H54 (cell line): ENCODE results near the gene CIAO3.
"Not testable (repeated sequence)": the region's sequence is repeated elsewhere in the genome, so short reads cannot be mapped to it uniquely, and the experiment has no call there.

ENCODE experiments used
- DNase-seq: peaks from one replicate; pipeline ENCODE4 v3.0.0; 2011; ENCODE audit warnings: low spot score, mixed read lengths; ENCODE audit not compliant: insufficient read length
- FAIRE-seq: peaks from 3 replicates; lab custom pipeline; 2011; peaks lifted over from hg19 to GRCh38; lab: Jason Lieb, UNC
- POLR2A ChIP-seq: IDR thresholded peaks from 2 replicates; pipeline ENCODE4 v1.6.1; 2011; ENCODE audit warnings: low read depth, mild to moderate bottlenecking, low read length

CIAO3 gene

GRCh38 chr16:781346-782010, 40.7 kb upstream of the CIAO3 start:
- FAIRE-seq (no peak), DNase-seq (no peak)
- no peak for TF ChIP-seq POLR2A

GRCh38 chr16:780296-780695, 39.5 kb upstream of the CIAO3 start:
- FAIRE-seq (no peak), DNase-seq (no peak)
- TF ChIP-seq POLR2A = no peak

- no peak for TF ChIP-seq POLR2A
- FAIRE-seq (no peak), DNase-seq (no peak)
These were observed 38.8 kb upstream of the CIAO3 start for GRCh38 chr16:779561-779960.

GRCh38 chr16:778909-779527, 38.2 kb upstream of the CIAO3 start:
- FAIRE-seq = no peak
- no peak for TF ChIP-seq POLR2A
- DNase-seq = no peak

DNA sequence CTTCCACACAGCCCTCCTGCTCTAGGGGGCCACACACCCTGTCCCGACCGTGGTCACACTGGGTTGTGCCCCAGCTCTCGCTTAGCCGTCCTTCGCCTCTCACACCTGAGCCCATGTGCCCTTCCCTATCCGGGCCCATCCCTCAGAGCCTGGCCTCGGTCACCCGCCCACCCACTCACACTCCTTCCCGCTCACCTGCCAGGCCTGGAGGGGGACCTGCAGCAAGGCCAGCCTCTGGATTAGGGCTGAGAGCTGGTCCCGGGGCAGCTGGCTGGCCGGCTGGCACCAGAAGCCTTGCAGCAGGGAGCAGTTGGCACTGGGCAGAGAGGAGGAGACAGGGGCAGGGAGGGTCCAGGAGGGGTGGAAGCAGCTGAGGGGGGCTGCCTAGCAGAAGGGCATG, 37.6 kb upstream of the CIAO3 start:
- DNase-seq (no peak), FAIRE-seq (no peak)
- no peak for TF ChIP-seq POLR2A

DNA sequence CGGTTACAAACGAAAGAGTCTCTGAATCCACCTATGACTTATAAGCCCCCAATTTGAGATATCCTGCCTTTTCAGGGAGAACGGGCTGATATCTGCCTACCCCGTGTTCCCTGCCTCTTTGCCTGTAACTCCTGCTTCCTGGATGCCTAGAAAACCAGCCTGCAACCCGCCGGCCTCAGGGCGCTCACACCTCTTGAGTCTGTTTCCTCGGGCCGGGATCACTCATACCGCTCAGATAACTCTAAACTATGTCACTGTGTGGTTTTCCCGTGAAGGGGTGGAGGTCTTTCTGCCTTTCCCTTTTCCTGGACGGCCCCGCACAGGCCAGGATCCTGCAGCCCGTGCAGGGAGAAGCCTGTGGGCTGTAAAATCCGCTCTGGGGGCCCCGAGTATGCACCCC, 37.0 kb upstream of the CIAO3 start:
- no peak for DNase-seq
- TF ChIP-seq POLR2A = no peak
- FAIRE-seq = no peak

- TF ChIP-seq POLR2A = no peak
- DNase-seq = no peak
- FAIRE-seq = no peak
These were observed 36.0 kb upstream of the CIAO3 start for GRCh38 chr16:776824-777223.

DNA sequence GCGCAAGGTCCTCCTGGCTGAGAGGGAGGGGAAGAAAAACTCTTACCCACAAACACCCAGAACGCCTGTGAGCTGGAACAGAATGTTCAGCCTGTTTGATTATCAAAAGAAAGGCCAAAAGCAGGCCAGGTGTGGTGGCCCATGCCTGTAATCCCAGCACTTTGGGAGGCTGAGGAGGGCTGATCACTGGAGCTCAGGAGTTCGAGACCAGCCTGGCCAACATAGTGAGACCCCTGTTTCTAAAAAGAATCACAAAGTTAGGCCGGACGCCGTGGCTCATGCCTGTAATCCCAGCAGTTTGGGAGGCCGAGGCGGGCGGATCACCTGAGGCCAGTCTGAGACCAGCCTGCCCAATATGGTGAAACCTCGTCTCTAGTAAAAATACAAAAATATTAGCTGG, 35.5 kb upstream of the CIAO3 start:
- FAIRE-seq = not testable (repeated sequence)

GRCh38 chr16:775236-775796, 34.5 kb upstream of the CIAO3 start:
- no peak for DNase-seq
- TF ChIP-seq POLR2A = no peak
- FAIRE-seq = no peak

More for the DNA sequence above, 35.5 kb upstream of the CIAO3 start:
- not testable (repeated sequence) for DNase-seq

GRCh38 chr16:774086-775001, 33.5 kb upstream of the CIAO3 start:
- DNase-seq = no peak
- no peak for FAIRE-seq

DNA sequence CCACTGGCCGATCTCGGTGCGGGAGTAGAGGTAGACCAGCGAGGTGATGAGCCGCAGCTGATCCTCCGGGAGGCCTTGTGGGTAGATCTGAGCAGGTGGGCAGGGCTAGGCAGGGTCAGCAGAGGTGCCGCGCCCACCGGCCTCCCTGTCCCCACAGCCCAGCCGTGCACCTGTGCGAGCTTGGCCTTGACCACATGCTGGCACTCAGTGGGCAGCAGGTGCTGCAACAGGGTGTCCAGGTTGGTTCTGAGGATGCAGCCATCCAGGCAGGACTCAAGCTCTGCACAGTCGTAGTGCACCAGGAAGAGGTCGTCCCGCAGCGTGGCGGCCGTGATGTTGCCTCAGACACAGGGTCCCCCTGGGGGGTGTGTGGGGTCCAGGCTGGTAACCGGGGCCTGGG, 32.2 kb upstream of the CIAO3 start:
- no peak for DNase-seq
- TF ChIP-seq POLR2A = no peak
- no peak for FAIRE-seq

More at GRCh38 chr16:774086-775001, 33.5 kb upstream of the CIAO3 start:
- TF ChIP-seq POLR2A = no peak

- FAIRE-seq = no peak
- DNase-seq = no peak
- TF ChIP-seq POLR2A = no peak
These were observed 29.6 kb upstream of the CIAO3 start for GRCh38 chr16:770411-770810.

DNA sequence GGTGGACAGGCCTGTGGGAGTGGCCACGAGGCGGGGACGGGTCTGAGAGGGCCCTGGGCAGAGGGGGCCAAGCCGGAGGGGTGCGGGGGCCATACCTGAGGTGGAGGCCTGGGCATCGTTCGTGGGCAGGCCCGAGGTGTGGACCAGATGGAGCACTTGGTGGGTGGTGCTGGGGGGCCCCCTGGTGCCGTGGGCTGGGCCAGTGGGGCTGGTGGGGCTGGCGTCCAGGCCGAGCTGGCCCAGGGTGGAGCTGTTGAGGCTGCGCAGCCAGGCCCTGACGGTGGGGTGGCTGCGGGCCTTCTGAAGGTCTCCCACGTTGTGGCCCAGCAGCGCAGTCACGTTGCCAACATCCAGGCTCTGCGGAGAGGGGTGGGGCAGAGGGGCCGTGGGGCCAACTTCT, 29.1 kb upstream of the CIAO3 start:
- FAIRE-seq (no peak), DNase-seq (no peak)
- no peak for TF ChIP-seq POLR2A
